Gastroesophageal sphincter (tissue), 3 donors: ENCODE measurements around the gene TEKTIP1.

Experiments
- CTCF ChIP-seq, 4 experiments: fragments of 200-600 bp in 2 of 4; fragments of 450-650 bp in 2 of 4; sonication (generic) in 1 of 4; IDR thresholded peaks; one replicate each; pipeline ENCODE4 v1.5.1; 2017 to 2019; ENCODE audit warnings: antibody characterized with exemption in 4 of 4, mild to moderate bottlenecking in 2 of 4, moderate library complexity in 2 of 4
- EP300 ChIP-seq: sonication (generic); formaldehyde crosslinking; IDR thresholded peaks from one replicate; pipeline ENCODE4 v1.6.1; 2017; ENCODE audit warnings: antibody characterized with exemption, mild to moderate bottlenecking
- POLR2A ChIP-seq, 2 donors: fragments of 450-650 bp; IDR thresholded peaks; one replicate each; pipeline ENCODE4 v1.6.1; 2017; ENCODE audit warnings: antibody characterized with exemption in 2 of 2, mild to moderate bottlenecking in 2 of 2, moderate library complexity in 1 of 2
- POLR2AphosphoS5 ChIP-seq: sonication (generic); formaldehyde crosslinking; IDR thresholded peaks from one replicate; pipeline ENCODE4 v1.6.1; 2017; ENCODE audit warnings: antibody characterized with exemption

DNA sequence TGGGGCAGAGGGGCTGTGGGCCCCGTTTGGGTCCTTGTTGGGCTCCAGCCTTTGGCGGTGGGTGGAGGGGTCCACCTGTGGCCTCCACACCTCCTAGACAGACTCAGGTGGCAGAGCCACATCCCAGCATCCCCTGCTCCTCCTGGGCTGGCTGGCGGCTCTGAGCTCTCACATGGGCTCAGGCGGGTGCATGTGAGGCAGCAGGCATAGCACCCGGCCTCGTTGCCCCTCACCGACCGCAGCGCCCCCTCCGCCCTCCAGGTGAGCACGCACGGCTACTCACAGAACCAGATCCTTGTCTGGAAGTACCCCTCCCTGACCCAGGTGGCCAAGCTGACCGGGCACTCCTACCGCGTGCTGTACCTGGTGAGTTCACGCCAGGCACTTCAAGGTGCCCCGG is 5.9 kb upstream of the TEKTIP1 start:
- no peak for TF ChIP-seq CTCF (IDR thresholded peaks at IDR 0.05)
- TF ChIP-seq POLR2AphosphoS5, result no peak
- TF ChIP-seq POLR2A (IDR thresholded peaks at IDR 0.05), result no peak
- TF ChIP-seq EP300, result no peak
